ENCODE data around the gene FLII. TPM values are rescaled to one million over a fixed set of nuclear protein-coding genes. Genes with fewer than 3 reads are reported as not detected.
A peak's percentile ranks its signal among the peaks of the same experiment; 100 is the strongest.

Gene FLII
- total RNA-seq, 2 donors from 2014 or later: 247 to 285 TPM

DNA sequence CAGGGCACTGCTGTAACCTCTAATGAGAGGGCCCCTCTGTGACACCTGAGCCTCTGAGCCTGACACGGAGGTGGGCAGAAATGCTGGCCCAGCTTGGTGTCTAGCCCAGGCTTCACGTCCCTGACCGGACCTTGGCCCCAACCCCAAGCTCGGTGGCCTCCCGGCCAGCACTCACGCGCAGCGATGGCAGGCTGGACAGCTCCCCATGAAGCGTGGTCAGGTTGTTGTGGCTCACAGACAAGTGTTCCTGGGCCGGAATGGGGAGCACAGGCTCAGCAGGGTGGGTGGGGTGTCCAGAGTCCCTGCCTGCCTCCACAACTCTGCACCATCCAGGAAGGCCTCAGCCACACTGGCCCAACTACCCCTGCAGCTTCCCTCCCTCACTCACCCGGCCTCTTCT, 2.2 kb downstream of the FLII start:
- peaks cover 11 to 22% of the 10 kb centered on the region in 2 donors for H3K4me1 Mint-ChIP-seq (ENCODE audit: low read depth in 2 of 2)
- no peak overlapping the region for H3K27ac Mint-ChIP-seq
- no peak overlapping the region for H3K4me3 Mint-ChIP-seq
- no peaks in the 10 kb centered on the region for H3K9me3 Mint-ChIP-seq
- no peaks in the 10 kb centered on the region for H3K27me3 Mint-ChIP-seq
- ATAC-seq: no peak
- H3K36me3 Mint-ChIP-seq: no peaks in the 10 kb centered on the region
- no peak for DNase-seq (ENCODE audit: low spot score)

DNA sequence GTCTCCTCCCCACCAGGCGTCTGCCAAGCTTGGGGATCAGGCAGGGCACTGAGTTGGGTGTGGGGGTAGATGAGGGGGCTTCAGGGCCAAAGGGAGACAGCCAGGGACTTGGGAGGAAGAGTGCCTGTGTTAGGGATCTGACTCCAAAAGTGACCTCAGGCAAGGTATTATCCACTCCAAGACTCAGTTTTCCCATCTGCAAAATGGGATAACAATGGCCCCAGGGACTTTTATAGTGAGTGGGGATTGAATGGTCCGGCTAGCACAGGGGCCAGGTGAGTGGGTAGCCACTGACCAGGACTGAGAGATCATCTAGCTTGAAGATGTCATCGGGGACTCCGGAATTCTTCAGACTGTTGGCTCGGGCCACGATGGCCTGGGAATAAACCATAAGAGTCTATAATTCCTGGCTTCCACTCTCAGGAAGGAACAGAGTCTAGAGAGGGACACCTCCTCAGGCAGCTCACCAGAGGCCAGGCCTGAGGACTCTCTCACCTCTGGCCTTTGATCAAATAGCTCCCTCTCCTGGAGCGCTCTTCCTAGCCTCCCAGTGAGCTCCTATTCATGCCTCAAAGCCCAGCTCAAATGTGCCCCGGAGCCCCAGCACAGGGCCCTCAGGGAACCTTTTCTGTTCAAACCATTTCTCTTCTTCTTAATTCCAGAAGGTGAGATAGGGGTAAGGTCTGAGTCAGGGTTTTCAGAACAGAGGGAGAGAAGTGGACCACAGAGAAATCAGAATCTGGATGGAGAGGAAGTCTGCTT, 3.5 kb downstream of the FLII start:
- Mint-ChIP-seq H3K4me1 (ENCODE audit: low read depth in 2 of 2) (peaks cover 9 to 20% of the 10 kb centered on the region in 2 donors), H3K36me3 (no peaks in the 10 kb centered on the region), H3K27ac (no peak overlapping the region), H3K27me3 (no peaks in the 10 kb centered on the region), H3K4me3 (no peak overlapping the region), H3K9me3 (no peaks in the 10 kb centered on the region)
- ATAC-seq (no peak), DNase-seq (ENCODE audit: low spot score) (no peak)

DNA sequence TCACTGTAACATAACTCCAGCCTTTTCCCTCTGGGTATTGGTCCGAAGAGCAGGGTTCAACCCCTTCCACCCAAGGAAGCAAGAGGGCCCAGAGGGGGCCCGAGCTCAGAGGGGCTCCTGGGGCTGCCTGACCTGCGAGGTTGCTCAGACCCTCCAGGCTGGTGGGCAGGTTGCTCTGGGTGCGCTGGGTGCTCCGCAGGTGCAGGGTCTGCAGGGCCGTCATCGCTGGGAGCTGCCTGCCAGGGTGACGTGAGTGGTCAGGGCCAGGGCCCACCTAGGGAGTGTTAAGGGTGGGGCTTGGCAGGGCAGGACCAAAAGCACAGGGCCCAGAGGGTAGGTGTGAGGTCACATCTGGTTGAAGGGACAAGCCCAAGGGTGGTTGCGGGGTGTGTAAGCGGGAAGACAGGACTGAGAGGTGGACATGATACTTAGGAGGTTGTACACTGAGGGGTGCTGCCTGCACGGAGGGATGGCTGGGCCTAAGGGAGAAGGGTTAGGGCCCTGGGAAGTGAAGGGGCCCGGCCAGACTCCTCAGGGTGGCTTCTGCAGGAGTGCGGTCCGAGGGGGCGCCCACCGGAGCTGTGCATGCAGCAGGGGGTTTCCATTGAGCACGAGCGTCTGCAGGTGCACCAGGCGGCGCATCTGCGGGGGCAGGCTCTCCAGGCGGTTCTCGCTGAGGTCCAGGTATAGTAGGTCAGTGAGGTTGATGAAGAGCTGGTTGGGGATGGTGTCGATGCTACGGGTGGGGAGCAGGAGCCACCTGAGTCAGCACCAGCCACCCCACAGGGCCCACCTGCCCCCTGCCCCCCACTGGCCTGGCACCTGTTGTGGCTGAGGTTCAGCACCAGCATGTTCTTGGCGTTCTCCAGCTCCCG, 4.4 kb downstream of the FLII start:
- ATAC-seq (no peak), DNase-seq (ENCODE audit: low spot score) (no peak)
- no peak overlapping the region for H3K27ac Mint-ChIP-seq
- H3K36me3 Mint-ChIP-seq: no peaks in the 10 kb centered on the region
- no peaks in the 10 kb centered on the region for H3K27me3 Mint-ChIP-seq
- H3K9me3 Mint-ChIP-seq: no peaks in the 10 kb centered on the region
- no peak overlapping the region for H3K4me3 Mint-ChIP-seq
- H3K4me1 Mint-ChIP-seq (ENCODE audit: low read depth in 2 of 2): peaks cover 4 to 15% of the 10 kb centered on the region in 2 donors

DNA sequence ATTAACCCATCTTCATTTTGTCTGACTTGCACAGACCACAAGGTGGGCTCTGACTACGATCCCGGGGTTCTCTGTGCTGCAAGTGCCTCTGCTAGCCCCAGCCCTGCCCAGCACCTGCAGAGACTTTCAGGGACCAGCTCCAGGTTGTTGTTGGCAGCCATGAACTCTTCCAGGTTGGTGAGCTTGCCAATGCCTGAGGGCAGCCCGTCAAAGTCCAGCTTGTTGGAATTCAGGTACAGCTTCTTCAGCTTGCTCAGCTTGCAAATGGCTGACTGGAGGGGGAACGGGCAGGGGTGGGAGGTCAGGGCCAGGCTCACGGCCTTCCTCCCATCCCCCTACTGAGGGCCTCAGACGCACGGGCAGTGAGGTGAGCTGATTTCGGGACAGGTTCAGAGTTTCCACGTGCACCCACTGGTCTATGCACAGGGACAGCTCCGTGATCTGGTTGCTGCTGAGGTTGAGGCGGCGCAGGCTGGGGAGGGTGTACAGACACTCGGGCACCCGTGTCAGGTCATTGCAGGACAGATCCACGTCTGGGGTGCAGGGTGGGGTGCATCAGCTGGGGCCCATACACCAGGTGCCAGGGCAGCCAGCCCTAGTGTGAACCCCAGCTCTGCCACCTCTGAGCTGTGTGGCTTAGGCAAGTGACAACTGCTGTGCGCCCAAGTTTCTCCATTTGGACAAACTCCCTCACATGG, 5.2 kb downstream of the FLII start:
- ATAC-seq: no peak
- Mint-ChIP-seq H3K27ac (no peak overlapping the region), H3K9me3 (no peaks in the 10 kb centered on the region), H3K4me3 (no peak overlapping the region), H3K27me3 (no peaks in the 10 kb centered on the region), H3K4me1 (ENCODE audit: low read depth in 2 of 2) (peaks cover 4 to 12% of the 10 kb centered on the region in 2 donors), H3K36me3 (peaks cover under 1% of the 10 kb centered on the region)
- DNase-seq (ENCODE audit: low spot score): no peak

DNA sequence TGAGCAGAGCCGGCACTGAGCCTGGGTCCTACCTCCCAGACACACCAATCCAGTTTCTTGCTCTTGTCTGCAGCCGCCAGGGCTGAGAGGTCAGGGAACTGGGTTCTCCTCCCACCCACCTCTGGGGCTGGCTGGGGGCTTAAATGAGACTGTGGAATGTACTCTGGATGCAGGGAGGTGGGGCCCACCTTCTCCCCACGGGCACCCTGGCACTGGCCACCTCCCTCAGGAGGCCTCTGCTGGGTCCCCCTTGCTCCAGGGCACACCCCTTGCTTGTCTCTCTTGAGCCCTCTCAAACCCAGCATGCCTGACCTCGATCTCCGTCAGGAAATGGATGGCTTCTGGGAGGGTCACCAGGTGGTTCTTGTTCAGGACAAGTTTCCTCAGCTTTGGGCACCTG, 6.4 kb downstream of the FLII start:
- H3K27ac Mint-ChIP-seq: no peak overlapping the region
- no peaks in the 10 kb centered on the region for H3K9me3 Mint-ChIP-seq
- no peak for ATAC-seq
- no peak overlapping the region for H3K4me3 Mint-ChIP-seq
- H3K4me1 Mint-ChIP-seq (ENCODE audit: low read depth in 2 of 2): peaks cover 0 to 10% of the 10 kb centered on the region in 2 donors
- DNase-seq (ENCODE audit: low spot score): no peak
- no peaks in the 10 kb centered on the region for H3K27me3 Mint-ChIP-seq
- H3K36me3 Mint-ChIP-seq: peaks cover 5% of the 10 kb centered on the region

DNA sequence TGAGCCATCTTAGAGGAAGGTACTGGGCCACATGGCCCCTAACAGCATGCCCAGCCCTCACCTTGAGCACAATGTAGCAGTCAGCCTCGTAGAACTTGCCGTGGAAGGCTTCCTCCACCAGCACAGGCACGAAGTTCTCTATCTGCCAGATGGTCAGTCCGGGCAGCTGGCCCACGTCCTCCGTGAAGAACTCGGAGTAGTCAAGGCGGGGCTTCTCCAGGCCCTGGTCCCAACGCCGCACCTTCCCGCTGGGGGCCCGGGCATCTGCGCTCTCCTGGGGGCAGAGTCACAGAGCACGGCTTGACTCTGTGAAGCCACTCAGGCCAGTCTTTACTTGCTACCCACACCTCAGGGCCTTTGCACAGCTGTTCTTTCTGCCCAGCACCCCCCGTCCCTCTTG, 7.3 kb downstream of the FLII start:
- no peak overlapping the region for H3K4me3 Mint-ChIP-seq
- ATAC-seq (no peak), DNase-seq (ENCODE audit: low spot score) (no peak)
- H3K27ac Mint-ChIP-seq: no peak overlapping the region
- H3K27me3 Mint-ChIP-seq: no peaks in the 10 kb centered on the region
- H3K4me1 Mint-ChIP-seq (ENCODE audit: low read depth in 2 of 2): peaks cover 0 to 6% of the 10 kb centered on the region in 2 donors
- H3K9me3 Mint-ChIP-seq: no peaks in the 10 kb centered on the region
- peaks cover 5% of the 10 kb centered on the region for H3K36me3 Mint-ChIP-seq

DNA sequence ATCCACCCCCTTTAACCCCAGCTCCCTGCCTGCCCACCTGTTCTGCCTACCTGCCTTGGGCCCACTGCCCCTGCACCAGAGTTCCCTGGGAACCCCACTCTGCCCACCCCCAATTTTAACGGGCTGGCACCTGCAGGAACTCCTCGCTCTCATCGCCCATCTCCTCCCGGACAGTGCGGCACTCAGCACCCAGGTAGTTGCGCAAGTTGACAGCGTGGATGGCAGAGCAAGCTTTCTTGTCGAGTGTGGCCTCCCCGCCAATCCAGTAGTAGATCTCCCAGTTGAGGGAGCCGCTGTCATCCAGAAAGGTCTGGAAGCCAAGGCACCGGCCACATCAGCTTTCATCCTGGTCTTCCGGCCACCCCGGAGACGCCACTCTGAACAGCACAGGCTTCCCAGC, 7.8 kb downstream of the FLII start:
- H3K9me3 Mint-ChIP-seq: no peaks in the 10 kb centered on the region
- H3K4me3 Mint-ChIP-seq: no peak overlapping the region

DNA sequence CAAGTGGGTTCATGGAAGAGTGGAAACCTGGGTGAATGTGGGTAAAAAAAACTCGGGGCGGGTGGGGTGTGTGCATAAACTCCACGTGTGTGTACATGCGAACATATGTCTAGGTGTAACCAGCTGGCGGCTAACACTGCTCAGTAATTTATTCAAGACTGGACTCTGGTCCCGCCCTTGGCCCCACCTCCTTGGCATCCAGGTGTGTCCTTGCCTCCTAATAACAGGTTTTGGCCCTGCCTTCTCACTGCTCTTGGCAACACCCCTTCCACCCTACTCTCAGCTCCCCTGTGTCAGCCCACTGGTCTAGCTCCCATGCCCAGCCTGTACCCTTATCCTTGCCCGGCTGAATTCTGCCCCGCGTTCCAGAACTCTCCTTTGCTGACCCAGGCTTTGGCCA, 8.3 kb downstream of the FLII start:
- Mint-ChIP-seq H3K27ac (no peak overlapping the region), H3K27me3 (no peaks in the 10 kb centered on the region), H3K4me3 (no peak overlapping the region), H3K36me3 (peaks cover 5% of the 10 kb centered on the region), H3K9me3 (no peaks in the 10 kb centered on the region), H3K4me1 (ENCODE audit: low read depth in 2 of 2) (peaks cover 0 to 6% of the 10 kb centered on the region in 2 donors)
- no peak for ATAC-seq
- no peak for DNase-seq (ENCODE audit: low spot score)

More for the DNA sequence above, 7.8 kb downstream of the FLII start:
- Mint-ChIP-seq H3K4me1 (ENCODE audit: low read depth in 2 of 2) (peaks cover 0 to 6% of the 10 kb centered on the region in 2 donors), H3K36me3 (peaks cover 5% of the 10 kb centered on the region), H3K27me3 (no peaks in the 10 kb centered on the region), H3K27ac (no peak overlapping the region)
- no peak for DNase-seq (ENCODE audit: low spot score)
- ATAC-seq: no peak

DNA sequence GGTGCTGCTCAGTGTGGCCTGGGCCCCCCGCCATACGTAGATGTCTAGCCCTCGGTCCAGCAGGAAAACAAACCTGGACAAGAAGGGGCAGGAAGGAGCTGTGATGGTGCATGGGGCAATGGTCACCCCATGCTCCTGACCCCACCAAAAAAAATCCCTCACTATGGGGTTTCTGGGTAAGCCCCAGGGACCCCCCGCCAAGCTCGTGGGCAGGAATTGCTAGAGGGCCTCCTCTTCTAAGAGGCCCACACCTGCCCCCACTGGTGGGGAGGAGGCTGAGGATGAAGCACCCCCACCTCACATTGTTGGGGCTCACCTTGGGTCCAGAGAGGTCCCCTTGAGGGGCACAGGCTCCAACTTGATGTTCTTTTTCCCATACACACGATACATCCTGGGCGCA, 9.7 kb downstream of the FLII start:
- H3K4me3 Mint-ChIP-seq: no peak overlapping the region
- H3K27me3 Mint-ChIP-seq: no peaks in the 10 kb centered on the region
- no peak for DNase-seq (ENCODE audit: low spot score)
- peaks cover 5% of the 10 kb centered on the region for H3K36me3 Mint-ChIP-seq
- H3K27ac Mint-ChIP-seq: no peak overlapping the region
- H3K4me1 Mint-ChIP-seq (ENCODE audit: low read depth in 2 of 2): peaks cover 0 to 4% of the 10 kb centered on the region in 2 donors
- no peak for ATAC-seq
- no peaks in the 10 kb centered on the region for H3K9me3 Mint-ChIP-seq

DNA sequence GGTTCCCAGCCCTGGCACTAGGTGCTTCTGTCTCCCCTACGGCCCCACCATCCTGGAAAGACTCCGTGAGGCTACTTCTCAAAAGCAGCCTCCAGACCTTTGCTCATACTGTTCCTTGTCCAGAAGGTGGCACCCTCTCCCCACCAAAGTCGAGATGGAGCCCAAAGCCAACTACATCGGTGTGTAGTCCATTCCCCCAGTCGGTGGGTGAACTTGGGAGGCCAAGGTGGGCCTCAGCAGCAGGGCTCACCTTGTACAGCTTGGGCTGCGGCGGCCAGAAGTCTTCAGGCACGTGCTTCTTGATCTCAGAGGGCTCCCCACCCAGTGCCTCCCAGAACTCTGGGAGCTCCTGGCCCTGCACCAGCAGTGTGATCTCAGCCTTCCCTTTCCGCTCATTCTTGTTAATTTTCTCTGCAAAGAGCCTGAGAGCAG, 10.2 kb downstream of the FLII start:
- ATAC-seq (peak; percentile 48 to 53), DNase-seq (ENCODE audit: low spot score) (peak; percentile 74)
- H3K4me3 Mint-ChIP-seq: no peak overlapping the region
- H3K4me1 Mint-ChIP-seq (ENCODE audit: low read depth in 2 of 2): peaks cover 0 to 4% of the 10 kb centered on the region in 2 donors
- H3K36me3 Mint-ChIP-seq: peaks cover 5% of the 10 kb centered on the region
- H3K9me3 Mint-ChIP-seq: no peaks in the 10 kb centered on the region
- no peaks in the 10 kb centered on the region for H3K27me3 Mint-ChIP-seq
- H3K27ac Mint-ChIP-seq: peak overlapping the region in 1 of 2 donors; percentile 11

DNA sequence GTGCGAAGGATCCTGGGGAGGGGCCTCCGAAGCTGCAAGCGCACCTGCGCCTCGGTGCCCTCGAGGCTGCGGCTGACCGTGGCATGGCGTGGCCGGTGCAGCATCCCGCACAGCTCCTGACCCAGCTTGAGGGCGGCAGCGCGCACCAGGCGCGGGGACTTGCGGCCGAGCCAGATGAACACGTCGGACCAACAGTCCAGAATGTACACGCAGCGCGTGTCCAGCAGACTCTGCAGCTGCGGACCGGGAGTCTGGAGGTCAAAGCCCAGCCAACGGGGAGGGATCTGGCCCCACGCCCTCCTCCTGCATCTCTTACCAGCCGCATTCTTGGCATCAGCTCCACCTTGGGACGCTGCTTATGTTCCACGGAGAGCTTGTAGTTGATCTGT, 10.9 kb downstream of the FLII start:
- Mint-ChIP-seq H3K36me3 (peaks cover 5% of the 10 kb centered on the region), H3K4me3 (no peak overlapping the region), H3K9me3 (no peaks in the 10 kb centered on the region), H3K27me3 (no peaks in the 10 kb centered on the region), H3K27ac (peak overlapping the region in 1 of 2 donors; percentile 11), H3K4me1 (ENCODE audit: low read depth in 2 of 2) (peaks cover 0 to 4% of the 10 kb centered on the region in 2 donors)
- ATAC-seq (no peak), DNase-seq (ENCODE audit: low spot score) (no peak)

DNA sequence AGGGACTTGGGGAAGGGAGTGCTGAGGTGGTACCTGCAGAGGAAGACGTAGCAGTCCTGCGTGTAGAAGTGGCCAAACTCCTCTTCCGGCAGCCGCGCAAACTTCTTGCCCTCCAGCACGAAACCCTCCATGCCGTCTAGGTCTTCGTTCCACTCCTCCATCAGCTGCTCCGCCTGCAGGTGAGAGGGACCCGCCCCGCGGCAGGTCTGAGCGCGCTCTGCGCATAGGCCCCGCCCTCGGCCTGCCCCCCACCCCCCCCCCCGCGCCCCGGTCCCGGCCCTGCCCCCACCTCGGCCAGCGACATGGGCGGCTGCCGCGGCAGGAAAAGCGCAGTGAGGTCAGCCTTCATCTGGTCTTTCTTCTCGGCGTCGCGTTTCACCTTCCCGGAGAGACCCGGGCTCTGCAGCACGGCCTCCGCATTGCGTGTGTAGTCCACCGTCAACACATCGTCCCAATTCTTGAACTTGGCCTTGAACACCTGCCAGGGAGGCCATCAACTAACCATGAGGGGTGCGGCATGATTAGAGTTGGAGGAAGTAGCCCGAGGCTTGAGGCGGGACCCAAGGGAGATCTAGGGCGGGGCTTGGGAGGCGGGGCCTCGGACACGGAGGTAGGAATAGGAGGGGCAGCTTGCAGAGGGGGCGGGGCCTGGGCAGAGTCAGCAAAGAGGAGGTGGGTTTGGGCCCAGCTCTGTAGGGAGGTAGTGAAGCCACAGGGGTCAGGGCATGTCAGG, 11.5 kb downstream of the FLII start:
- H3K4me1 Mint-ChIP-seq (ENCODE audit: low read depth in 2 of 2): peaks cover 0 to 4% of the 10 kb centered on the region in 2 donors
- H3K9me3 Mint-ChIP-seq: no peaks in the 10 kb centered on the region
- H3K27ac Mint-ChIP-seq: no peak overlapping the region
- H3K36me3 Mint-ChIP-seq: peaks cover 5% of the 10 kb centered on the region
- H3K4me3 Mint-ChIP-seq: no peak overlapping the region
- DNase-seq (ENCODE audit: low spot score): no peak
- H3K27me3 Mint-ChIP-seq: no peaks in the 10 kb centered on the region
- peak in 1 of 2 donors; percentile 48 for ATAC-seq

DNA sequence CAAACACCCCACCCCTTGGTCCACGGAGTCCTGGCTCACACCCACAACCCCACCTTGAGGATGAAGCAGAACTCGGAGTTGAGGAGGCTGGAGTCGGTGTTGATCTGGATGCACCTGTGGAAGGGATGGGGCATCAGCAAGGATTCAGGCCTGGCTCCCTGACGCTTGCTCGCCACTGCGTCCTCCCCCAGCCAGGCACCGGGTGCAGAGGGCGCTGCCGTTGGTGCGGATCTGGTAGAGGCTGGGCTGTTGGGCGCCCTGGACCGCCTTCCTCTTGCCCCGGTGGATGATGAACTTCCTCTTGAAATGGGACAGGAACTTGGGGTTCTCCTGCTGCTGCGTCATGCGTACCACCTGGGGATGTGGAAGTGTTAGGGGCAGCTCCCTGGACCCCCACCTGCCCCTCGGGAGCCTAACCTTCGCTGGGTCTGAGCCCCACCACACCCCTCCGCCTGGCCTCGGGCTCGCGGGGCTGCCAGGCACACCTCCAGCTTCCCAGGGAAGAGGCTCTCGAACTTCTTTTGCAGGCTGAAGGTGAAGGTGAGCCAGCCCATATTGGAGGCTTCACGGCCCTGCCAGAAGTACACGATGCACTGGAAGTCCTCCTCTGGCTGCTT, 12.3 kb downstream of the FLII start:
- peaks cover 0 to 4% of the 10 kb centered on the region in 2 donors for H3K4me1 Mint-ChIP-seq (ENCODE audit: low read depth in 2 of 2)
- no peaks in the 10 kb centered on the region for H3K9me3 Mint-ChIP-seq
- DNase-seq (ENCODE audit: low spot score): no peak
- no peak overlapping the region for H3K27ac Mint-ChIP-seq
- H3K36me3 Mint-ChIP-seq: peaks cover 5% of the 10 kb centered on the region
- no peaks in the 10 kb centered on the region for H3K27me3 Mint-ChIP-seq
- no peak for ATAC-seq
- H3K4me3 Mint-ChIP-seq: no peak overlapping the region

Data from natural killer cell treated with Interleukin-12 subunit alpha and Interleukin-12 subunit beta and Interleukin-15 and Interleukin-18, amount 100 ng/mL, for 72 hours (primary cell).